GM18907 (cell line): ENCODE results near the gene HSBP1.
A peak's percentile ranks its signal among the peaks of the same experiment; 100 is the strongest.

Experiments
- ATAC-seq: cut with Tn5 transposase; IDR thresholded peaks from one replicate; pipeline ENCODE4 v1.9.1; 2021; ENCODE audit warnings: mild to moderate bottlenecking, moderate library complexity; ENCODE audit not compliant: unreplicated experiment

The HSBP1 gene

DNA sequence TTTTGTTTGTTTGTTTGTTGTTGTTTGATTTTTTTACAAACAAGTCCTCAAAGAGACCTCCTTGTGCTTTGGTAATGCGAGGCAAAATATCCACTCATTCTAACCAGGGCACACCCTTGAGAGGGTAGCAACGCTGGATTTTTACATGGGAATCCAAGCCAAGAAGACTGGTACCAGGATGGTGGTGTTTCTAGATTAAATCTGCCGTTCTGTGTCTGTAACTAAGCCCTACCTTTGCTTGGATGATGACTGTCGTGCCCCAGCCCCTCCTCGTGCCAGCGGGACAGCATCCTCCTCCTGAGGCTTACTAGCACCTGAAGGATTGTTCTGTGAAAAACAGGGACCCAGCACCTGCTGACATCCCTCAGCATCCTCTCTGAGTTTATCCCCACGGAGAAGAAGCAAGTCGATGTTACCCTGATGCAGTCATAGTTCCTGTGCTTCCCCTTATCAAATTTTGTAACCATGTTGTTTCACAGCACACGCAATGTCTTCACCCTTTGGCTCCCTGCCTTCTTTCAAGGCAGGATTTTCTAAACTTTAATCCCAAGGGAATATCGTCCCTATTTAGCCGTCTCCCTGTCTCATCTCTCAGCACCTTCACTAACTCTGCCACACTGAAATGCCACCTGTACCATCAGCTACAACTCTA lies 5.1 kb upstream of the HSBP1 start:
- no peak for ATAC-seq

DNA sequence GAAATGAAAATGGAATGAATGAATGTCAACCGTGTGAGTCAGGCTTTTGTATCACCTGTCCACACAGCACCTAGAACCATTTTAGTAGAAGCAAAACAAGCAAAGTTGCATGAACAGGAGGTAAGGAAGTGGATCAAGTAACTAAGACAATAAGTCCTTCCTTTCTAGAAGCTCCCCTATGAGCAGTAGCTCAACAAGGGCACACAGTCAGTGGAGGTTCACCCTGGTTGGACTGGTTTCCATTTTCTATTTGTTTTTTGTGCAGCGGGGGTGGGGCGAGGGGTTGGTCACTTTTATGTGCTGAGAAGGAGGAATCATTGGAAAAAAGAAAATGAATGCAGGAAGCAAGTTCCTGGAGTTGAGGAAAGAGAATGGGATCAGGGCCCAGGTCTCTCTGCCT lies 4.0 kb upstream of the HSBP1 start:
- ATAC-seq = no peak

GRCh38 chr16:83804366-83804765 lies 3.4 kb upstream of the HSBP1 start:
- no peak for ATAC-seq

DNA sequence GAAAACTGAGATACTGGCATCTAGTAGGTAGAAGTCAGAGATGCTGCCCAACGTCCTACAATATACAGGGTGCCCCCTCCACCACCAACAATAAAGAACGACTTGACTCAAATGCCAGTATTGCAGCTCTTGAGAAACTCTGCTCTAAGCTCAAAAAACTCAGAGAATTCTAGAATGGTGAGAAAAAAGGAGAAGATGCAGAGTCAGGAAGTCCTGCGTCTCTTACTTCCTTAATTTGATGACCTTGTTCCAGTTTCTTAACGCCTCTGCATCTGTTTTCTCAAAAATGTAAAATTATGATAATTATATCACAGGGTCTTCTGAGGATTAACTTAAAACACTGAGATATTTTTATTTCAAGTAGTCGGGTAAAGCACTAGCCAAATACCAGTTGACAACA lies 1.7 kb upstream of the HSBP1 start:
- no peak for ATAC-seq

GRCh38 chr16:83806731-83807130 lies 1.0 kb upstream of the HSBP1 start:
- no peak for ATAC-seq

GRCh38 chr16:83807327-83807709 lies 460 bp upstream of the HSBP1 start:
- no peak for ATAC-seq

DNA sequence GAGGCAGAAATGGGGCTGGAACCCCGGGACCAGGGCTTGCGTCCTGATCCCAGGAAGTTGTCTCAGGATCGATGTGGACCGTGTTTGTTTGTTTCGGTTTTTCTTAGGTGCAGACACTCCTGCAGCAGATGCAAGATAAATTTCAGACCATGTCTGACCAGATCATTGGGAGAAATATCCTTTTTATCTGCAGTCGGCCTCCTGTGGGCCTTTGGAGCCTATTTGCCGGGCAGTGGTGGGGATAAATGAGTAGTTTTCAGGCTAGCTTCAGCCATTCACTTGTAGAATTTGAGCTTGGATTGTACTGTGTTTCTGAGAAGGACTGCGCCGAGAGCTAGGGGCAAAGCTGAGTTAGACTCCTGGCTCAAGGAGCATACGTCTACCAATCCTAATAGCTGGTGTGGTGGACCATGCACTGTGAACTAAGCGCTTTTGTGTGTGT lies 816 bp downstream of the HSBP1 start:
- ATAC-seq = no peak

- ATAC-seq = no peak
These were observed 1.3 kb downstream of the HSBP1 start for GRCh38 chr16:83809092-83809491.

GRCh38 chr16:83810901-83811300 lies 3.1 kb downstream of the HSBP1 start:
- no peak for ATAC-seq

DNA sequence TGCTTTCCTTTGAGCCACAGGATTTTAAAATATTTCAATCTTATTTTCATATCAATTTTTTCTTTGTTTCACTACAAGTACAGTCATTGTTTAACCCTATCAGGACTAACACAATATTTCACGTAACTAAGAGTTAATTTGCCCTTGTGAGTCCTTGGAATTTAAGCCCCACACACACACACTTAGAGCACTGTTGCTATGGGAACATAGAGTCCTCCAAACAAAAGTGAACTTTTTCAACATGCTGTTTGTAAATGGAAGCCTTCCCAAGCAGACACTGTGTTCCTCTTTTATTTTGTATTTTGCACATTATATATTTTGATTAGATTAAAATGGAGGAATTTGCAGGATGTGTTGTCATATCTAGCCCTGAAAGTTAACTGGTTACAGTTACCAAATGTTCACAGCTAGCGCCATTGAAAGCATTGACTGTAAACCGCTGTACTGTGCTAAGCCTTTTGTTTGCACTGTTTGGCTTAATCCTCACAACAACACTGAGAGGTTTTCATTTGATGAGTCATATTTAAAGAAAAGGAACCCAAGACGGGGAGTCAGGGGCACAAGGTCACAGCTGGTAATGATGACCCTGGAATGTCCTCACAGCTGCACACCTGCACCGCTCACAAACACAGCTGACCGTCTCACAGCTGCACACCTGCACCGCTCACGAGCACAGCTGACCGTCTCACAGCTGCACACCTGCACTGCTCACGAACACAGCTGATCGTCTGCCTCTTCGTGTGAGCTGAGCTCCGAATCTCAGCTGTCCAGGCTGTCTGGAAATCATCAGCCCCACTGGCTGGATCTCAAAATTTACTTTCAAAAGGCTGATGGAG lies 6.3 kb downstream of the HSBP1 start:
- peak; percentile 61 for ATAC-seq

- ATAC-seq = no peak
These were observed 6.8 kb downstream of the HSBP1 start for GRCh38 chr16:83814659-83814985.

DNA sequence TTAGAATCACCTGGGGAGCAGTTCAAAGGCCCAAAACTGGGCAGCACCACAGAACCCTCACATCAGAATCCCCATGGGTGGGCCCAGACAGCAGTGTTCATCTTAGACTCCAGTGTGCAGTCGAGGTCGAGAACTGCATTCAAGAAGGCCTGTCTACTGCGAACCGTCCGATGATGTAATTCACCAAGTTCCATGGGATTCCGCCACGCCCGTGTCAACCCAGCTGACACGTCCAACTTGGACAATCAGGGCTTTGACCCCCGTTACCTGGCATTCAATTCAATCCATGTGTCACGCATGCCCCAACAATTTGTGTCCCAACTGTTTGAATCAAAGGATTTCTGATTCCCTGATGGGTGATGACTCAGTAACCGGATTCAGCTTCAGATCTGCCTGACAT lies 9.2 kb downstream of the HSBP1 start:
- no peak for ATAC-seq

GRCh38 chr16:83818276-83818675 lies 10.5 kb downstream of the HSBP1 start:
- ATAC-seq = no peak

DNA sequence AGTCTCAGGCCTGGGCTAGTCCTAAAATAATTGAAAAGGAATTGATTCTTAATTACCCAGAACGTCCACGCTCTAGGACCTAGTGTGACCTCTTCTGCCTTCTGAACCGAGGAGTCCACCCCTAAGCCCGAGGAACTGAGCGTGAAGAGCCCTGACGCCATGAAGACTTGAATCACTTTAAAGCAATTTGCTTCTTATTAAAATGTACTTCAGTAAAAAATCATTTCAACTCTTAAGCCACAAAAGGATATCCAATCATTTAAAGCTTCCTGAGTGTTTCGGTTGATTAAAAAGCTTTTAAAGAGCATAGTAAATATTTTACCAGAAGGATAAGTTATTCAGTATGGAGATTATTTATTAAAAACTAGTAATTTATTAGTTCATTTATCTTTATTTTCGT lies 11.6 kb downstream of the HSBP1 start:
- no peak for ATAC-seq

- ATAC-seq = no peak
These were observed 18.6 kb downstream of the HSBP1 start for GRCh38 chr16:83826146-83826913.

DNA sequence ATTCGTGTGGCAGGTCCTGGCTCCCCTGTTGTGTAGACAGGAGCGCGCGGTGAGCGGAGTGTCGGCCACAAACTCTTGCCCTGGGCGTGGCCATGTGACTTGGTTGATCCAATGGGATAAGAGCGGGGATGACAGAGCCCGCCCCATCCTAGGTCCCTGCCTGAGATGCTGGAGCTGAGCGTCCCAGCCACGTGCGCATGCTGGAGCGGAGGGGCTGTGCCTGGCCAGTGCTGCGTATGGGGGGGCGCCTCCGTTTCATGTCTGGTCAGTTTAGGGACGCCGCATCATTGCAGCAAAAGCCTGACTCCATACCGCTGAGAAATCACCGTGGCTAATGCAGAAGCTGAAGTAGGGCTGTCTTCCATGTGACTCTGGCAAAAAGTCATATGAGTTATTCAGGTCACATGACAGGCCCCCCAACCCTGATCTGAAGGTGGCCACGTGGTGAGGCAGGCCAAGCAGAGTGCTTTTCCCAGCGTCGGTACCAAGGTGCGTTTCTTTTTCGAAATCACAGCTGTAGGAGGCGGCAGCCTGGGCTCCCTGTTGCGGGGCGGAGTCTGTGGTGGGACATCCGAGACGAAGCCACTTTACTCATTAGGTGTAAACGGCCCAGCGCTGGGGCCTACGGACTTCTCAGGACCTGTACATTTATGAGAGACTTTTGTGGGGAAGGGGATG lies 22.5 kb downstream of the HSBP1 start:
- ATAC-seq = no peak

- ATAC-seq = no peak
These were observed 23.1 kb downstream of the HSBP1 start for GRCh38 chr16:83830769-83831455.

DNA sequence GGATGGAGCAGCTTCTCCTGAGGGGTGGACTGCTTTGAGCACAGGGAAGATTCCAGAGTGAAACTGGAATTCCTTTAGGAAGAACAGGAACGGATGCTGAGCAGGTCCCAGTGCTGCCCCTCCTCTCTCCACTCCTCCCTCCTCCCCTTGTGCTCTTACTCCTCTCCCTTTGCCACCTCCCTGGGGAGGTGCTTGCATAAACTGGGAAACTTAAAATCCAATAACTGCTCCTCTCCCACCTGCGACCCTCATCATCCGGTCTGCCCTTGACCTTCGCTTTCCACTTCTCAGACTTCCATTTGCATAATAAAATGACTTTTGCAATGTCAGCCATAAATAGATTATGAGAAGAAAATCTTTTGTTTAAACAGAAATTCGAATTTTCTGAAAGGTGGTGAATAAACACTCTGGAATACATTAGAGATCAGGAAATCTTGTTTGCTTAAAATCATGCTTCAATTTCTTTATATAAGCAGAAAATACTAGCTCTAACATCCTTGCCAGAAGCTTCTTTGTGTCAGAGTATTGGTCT lies 23.7 kb downstream of the HSBP1 start:
- no peak for ATAC-seq

DNA sequence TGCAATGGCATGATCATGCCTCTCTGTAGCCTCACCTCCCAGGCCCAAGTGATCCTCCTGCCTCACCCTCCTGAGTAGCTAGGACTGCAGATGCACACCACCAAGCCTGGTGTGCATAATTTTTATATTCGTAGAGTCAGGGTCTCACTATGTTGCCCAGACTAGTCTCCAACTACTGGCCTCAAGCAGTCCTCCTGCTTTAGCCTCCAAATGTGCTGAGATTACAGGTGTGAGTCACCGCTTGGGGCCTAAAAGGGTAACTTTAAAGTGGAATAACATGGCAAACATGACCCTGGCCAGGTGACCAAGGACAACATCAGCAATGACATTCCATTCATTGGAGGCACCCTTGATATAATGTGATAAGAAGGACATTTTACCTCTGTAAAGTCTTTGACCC lies 26.1 kb downstream of the HSBP1 start:
- ATAC-seq = no peak
